ENCODE results near the gene PRELID3B. TPM values are rescaled to one million over a fixed set of nuclear protein-coding genes. Genes with fewer than 3 reads are reported as not detected.

Gene PRELID3B
- total and polyA plus RNA-seq, 10 of the 15 experiments (the other 5 are each of a cell fraction or from before 2014, with no cell fraction given): 72.5 to 151 (median 124) TPM

GRCh38 chr20:58993332-58994248 lies 49.0 kb downstream of the PRELID3B start:
- Histone ChIP-seq H3K9me3 (replicated peaks; ENCODE audit: control insufficient read depth, insufficient read depth, low read length) (no peaks in the 10 kb centered on the region), H3K27ac (ENCODE audit: control insufficient read depth, insufficient read depth) (peak overlapping the region; percentile 0; the same call in 1 of the 2 replicates), H3K4me1 (ENCODE audit: control insufficient read depth, insufficient read depth, low read length) (peaks cover 14% of the 10 kb centered on the region), H3K27me3 (replicated peaks in 1 of 2; ENCODE audit: control insufficient read depth in 2 of 2, insufficient read depth in 2 of 2, low read length in 1 of 2) (no peaks in the 10 kb centered on the region), H3K4me3 (no peak overlapping the region), H4K20me1 (ENCODE audit: control insufficient read depth, insufficient read depth) (peaks cover 3% of the 10 kb centered on the region), H3K9ac (ENCODE audit: control insufficient read depth, insufficient read depth, low read length) (no peak overlapping the region), H3K79me2 (ENCODE audit: control insufficient read depth, insufficient read depth, low read length) (no peaks in the 10 kb centered on the region), H3K4me2 (ENCODE audit: control insufficient read depth, insufficient read depth) (no peak overlapping the region), H2AFZ (ENCODE audit: control insufficient read depth, low read depth, low read length) (no peak overlapping the region), H3K36me3 (ENCODE audit: control insufficient read depth in 2 of 2, insufficient read depth in 2 of 2, low read length in 1 of 2) (peaks cover 50 to 66% of the 10 kb centered on the region in 2 experiments)
- intact Hi-C loops (cut with micrococcal nuclease; ENCODE audit: unreplicated experiment) (no loop called here), in situ Hi-C loops (cut with MboI) (no loop called here)
- 78% methylated on average over 23 of the region's 23 CpGs for WGBS (ENCODE audit: insufficient coverage, insufficient replicate concordance, low lambda C conversion rate, missing lambda C conversion rate)
- CTCF ChIA-PET: interaction anchor here (0.7 to 1.6 kb wide), 4 partner anchors 15 to 123 kb away, joined by 3 to 4 read pairs (median 4); no protein-coding TSS in a partner anchor
- no TSS peak for BruUV-seq (replicated peaks)
- POLR2A ChIA-PET: interaction anchor here (0.7 to 1.9 kb wide), 5 partner anchors 10 to 47 kb away, joined by 4 to 11 read pairs (median 5); no protein-coding TSS in a partner anchor
- RAD21 ChIA-PET (ENCODE audit: unreplicated experiment): interaction anchor here (0.9 to 1.4 kb wide), 4 partner anchors 11 to 107 kb away, joined by 3 to 5 read pairs (median 3); no protein-coding TSS in a partner anchor
- SMC1A ChIA-PET (ENCODE audit: uncharacterized antibody, unreplicated experiment): interaction anchor here (0.6 to 2.3 kb wide), 8 partner anchors 11 to 123 kb away, joined by 3 to 11 read pairs (median 3); no protein-coding TSS in a partner anchor
- ATAC-seq (peak; percentile 76), DNase-seq (ENCODE audit: low read depth, low spot score) (no peak), FAIRE-seq (peak; percentile 57)
- TF ChIP-seq JUND (IDR thresholded peaks at IDR 0.05; ENCODE audit: low read depth, low read length) (no peak), POLR2A (IDR thresholded peaks at IDR 0.05; ENCODE audit: low read depth, low read length) (peak; percentile 68), SPI1 (IDR thresholded peaks at IDR 0.05; ENCODE audit: borderline replicate concordance, insufficient read depth, low read depth, low read length) (no peak), SREBF2 (IDR thresholded peaks at IDR 0.05; ENCODE audit: low read length) (no peak), CREB1 (IDR thresholded peaks at IDR 0.05; ENCODE audit: low read depth) (no peak; the same call in 1 of the 2 replicates), CBFB (IDR thresholded peaks at IDR 0.05; ENCODE audit: low read depth) (0 out of 2 replicates have a peak, but pooled peaks have one; percentile 34), ZSCAN29 (IDR thresholded peaks at IDR 0.05) (no peak), MTA2 (IDR thresholded peaks at IDR 0.05; ENCODE audit: low read depth) (0 out of 2 replicates have a peak, but pooled peaks have one; percentile 19), ZNF687 (IDR thresholded peaks at IDR 0.05) (no peak), NRF1 (conservative IDR thresholded peaks at IDR 0.05; ENCODE audit: low read depth, low read length) (no peak), RAD51 (IDR thresholded peaks at IDR 0.05) (no peak), MYC (IDR thresholded peaks at IDR 0.05; ENCODE audit: insufficient read depth, insufficient read length, insufficient replicate concordance, low read length, severe bottlenecking) (no peak), SRF (IDR thresholded peaks at IDR 0.05; ENCODE audit: low read depth in 2 of 2, low read length in 2 of 2) (no peak), STAT3 (IDR thresholded peaks at IDR 0.05; ENCODE audit: low read depth, low read length) (no peak), USF2 (IDR thresholded peaks at IDR 0.05; ENCODE audit: borderline replicate concordance, low read depth, low read length) (no peak), FOXK2 (IDR thresholded peaks at IDR 0.05) (no peak)
- TF ChIP-seq, protein P1, sequence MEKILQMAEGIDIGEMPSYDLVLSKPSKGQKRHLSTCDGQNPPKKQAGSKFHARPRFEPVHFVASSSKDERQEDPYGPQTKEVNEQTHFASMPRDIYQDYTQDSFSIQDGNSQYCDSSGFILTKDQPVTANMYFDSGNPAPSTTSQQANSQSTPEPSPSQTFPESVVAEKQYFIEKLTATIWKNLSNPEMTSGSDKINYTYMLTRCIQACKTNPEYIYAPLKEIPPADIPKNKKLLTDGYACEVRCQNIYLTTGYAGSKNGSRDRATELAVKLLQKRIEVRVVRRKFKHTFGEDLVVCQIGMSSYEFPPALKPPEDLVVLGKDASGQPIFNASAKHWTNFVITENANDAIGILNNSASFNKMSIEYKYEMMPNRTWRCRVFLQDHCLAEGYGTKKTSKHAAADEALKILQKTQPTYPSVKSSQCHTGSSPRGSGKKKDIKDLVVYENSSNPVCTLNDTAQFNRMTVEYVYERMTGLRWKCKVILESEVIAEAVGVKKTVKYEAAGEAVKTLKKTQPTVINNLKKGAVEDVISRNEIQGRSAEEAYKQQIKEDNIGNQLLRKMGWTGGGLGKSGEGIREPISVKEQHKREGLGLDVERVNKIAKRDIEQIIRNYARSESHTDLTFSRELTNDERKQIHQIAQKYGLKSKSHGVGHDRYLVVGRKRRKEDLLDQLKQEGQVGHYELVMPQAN (conservative IDR thresholded peaks at IDR 0.05): no peak
